HG02571 (cell line): ENCODE results near the gene CACUL1.
"Not testable (repeated sequence)": the region's sequence is repeated elsewhere in the genome, so short reads cannot be mapped to it uniquely, and the experiment has no call there.

ENCODE experiments used
- ATAC-seq: cut with Tn5 transposase; IDR thresholded peaks from one replicate; pipeline ENCODE4 v1.9.1; 2021; ENCODE audit warnings: mild to moderate bottlenecking, moderate library complexity; ENCODE audit not compliant: unreplicated experiment

CACUL1 gene

DNA sequence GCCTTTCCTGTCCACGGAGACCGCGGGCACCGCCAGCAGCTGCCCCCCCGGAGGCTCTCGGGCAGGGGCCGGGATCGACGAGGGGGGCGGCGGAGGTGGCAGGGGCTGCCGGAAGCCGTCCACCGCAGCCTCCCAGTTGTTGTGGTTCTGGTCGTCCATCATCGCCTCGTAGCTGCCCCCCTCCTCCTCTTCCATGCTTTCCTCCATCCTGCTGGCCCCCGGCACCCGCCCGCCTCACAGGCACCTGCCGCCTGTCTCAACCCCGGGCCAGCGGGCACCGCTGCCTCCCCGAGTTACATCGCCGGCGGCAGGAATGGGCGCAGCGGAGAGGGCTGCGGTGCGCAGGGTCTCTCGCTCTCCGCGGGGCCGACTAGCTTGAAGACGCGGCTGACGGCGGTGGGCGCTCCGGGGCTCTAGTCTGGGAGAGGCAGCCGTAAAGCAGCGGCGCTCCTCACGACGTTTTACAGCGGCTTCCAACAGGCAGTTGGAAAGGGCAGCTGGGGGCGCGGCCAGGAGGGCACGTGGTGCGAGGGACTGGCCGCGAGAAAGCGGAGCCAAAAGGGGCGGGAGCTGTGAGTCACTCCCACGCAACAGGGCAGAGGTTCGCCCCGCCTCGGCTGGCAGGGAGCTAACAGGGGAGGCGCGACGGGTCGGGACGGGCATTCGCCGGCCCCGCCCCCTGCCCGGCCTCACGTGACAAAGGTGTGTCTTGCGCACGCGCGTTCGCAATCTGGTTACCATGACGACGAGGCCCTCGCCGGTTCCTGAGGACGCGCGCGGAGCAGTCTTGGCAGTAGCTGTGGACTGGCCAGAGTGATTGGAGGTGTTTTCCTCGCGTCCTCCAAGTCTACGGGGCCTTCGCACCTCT, at the start of gene CACUL1:
Gene CACUL1 (minus strand): TSS at position 415 of the 868 bp plus-strand sequence. CDS start 208 bp downstream, at position 207.
- ATAC-seq, result peak; percentile 94

DNA sequence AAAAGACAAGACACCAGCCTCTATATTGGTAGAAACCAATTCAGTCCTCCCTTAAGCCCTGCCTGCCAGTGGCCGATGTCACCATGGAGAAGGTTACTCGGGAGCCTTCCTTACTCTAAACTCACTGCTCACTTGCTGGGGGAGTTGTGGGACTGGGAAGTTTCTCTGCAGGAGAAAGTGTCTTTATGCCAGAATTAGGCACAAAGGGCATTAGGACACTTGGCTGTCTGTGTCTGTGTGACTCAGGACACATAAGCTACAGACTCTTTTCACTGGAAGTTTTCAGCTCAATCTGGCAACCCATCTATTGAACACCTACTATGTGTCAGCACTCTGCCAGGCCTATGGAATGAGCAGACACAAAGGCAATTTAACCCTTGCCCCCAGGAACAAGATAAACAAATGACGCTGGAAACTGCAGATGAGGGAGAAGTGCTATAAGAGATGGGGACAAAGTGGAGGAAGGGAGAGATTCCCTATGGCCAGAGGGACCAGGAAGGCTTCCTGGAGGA, 49.5 kb upstream of the CACUL1 start:
- ATAC-seq, result no peak

DNA sequence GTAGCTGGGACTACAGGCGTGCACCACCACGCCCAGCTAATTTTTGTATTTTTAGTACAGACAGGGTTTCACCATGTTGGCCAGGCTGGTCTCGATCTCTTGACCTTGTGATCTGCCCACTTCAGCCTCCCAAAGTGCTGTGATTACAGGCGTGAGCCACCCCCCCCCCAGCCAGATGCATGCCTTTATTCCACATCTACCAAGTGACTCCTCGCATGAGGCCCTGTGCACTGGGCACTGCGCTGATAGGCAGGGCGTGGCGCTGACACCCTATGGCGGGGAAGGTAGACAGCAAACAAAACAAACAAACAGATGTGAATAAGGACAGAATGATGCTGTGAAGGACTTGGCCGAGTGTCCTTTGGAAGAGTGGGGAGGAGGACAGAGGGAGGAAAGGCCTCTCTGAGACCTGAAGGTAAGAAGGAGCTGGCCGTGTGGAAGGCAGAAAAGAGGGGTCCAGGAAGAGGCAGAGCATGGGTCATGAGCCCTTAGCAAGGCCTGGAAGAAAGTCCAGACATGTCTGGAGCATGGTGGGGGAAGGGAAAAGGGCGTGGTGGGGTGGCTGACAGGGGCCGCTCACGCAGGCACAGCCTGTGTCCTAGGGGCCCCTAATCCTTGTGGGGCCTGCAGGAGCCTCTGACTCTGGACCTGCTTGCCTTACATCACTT, 47.5 kb upstream of the CACUL1 start:
- no peak for ATAC-seq

DNA sequence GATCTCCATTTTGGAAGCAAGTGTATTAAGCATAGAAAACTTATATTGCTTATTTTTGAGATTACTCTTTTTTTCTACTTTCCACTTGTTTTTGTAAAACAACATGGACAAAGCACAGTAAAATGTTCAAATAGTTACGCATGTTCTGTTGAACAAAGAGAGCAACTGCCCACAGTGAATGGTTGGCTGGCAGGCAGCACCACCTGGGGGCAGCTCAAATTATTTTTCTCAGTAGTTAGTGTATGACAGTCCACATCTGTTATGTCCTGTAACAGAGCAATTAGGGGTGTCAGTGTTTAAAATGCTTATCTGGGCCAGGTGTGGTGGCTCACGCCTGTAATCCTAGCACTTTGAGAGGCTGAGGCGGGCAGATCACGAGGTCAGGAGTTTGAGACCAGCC, 46.1 kb upstream of the CACUL1 start:
- no peak for ATAC-seq

DNA sequence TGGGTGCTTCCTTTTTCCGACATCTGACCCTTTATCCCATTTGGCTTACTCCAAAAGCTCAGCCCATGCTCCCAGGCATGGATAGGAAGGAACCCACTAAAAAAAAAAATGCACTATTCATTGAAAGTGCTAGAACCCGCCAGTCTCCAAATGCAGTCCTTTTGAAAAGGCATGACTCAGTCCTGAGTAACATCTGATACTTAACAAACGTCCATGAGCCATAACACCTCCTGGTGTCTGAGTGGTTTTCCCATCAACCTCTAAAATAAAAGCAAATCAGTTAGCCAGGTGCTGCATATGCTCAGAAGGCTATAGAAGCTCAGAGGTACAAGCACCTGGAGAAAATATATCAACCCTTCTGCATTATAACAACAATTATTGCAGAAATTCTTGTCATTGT, 45.0 kb upstream of the CACUL1 start:
- no peak for ATAC-seq

DNA sequence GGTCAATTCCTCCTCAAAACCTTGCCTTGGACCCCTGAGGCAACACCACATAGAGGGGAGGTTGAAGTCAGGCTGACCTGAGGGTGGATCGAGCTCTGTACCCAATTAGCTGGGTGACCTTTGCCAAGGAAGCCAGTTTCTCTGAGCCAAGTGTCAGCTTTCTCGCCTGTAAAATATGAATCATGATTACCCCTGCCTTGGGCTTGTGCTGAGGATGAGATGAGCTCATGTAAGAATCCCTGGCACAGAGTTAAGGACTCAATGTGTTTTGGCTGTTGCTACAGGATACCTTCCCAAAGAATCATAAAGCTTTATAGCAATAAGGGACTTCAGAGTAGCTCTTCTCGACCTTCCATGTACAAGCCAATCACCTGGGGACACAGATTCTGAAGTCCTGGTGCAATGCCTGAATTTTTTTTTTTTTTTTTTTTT, 43.5 kb upstream of the CACUL1 start:
- no peak for ATAC-seq

DNA sequence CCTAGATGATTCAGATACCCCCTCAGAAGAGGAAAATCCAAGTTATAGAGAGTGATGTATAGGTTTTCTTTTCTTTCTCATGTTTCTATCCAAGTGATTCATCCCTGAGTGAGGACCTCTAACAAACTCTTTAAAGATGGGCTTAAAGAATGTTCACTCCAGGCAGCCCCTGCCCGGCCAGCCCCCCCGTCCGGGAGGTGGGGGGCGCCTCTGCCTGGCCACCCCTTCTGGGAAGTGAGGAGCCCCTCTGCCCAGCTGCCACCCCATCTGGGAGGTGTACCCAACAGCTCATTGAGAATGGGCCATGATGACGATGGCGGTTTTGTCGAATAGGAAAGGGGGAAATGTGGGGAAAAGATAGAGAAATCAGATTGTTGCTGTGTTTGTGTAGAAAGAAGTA, 40.2 kb upstream of the CACUL1 start:
- ATAC-seq, result not testable (repeated sequence)

DNA sequence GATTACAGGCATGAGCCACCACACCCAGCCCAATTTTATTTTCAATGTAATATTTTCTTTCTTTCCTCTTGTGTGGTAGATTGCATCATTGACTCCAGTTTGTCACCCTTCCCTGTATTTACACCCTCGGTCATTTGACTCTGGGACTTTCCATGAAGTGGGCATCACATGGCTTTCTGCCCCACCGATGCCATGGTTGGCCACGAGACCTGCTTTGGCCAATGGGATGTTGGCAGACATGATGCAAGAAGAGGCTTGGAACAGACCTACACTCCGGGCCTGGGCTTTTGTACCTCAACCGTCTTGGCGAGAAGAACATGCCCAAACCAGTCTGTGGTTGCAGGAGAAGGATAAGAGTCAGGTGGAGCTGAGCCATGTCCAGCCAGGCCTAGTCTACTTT, 38.8 kb upstream of the CACUL1 start:
- no peak for ATAC-seq

DNA sequence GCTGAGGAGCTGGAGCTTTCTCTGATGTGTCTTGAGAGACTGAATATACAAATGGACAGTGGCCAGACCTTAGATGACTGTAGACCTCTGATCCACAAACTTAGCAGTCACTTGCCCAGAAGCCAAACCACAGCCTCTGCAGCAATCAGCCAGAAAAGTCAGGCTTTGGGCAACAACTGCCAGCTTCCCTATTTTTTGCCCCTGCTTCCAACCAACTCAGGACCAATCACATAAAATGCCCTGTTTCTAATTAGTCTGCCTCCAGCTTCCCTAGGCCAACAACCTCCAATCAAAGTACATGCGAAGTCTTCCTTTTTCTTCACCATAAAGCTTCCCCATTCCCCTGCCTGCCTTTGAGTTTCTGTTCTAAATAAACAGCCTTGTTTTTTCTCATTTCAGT, 37.8 kb upstream of the CACUL1 start:
- no peak for ATAC-seq

DNA sequence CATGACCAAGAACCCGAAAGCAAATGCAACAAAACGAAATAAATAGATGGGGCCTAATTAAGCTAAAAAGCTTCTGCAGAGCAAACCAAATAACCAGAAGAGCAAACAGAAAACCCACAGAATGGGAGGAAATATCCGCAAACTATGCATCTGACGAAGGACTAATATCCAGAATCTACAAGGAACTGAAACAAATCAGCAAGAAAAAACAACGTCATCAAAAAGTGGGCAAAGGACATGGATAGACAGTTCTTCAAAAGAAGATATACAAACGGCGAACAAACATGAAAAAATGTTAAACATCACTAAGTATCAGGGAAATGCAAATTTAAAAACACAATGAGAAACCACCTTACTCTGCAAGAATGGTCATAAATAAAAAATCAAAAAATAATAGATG, 35.3 kb upstream of the CACUL1 start:
- no peak for ATAC-seq

DNA sequence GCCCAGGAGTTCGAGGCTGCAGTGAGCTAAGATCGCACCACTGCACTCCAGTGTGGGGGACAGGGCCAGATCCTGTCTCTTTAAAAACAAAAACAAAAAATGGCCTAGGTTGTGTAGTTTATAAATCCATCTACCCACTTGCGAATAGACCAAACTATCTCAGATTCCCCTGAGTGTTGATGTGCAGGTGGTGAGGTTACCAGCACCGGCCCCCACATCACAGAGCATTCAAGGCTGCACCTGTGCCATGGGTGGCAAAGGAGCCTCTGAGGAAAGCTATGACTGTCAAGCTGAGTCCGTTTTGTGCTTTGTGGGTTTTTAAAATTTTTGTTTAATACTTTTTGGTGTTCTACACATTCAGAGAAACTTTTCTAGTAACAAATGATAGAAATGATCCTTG, 30.8 kb upstream of the CACUL1 start:
- ATAC-seq, result no peak

DNA sequence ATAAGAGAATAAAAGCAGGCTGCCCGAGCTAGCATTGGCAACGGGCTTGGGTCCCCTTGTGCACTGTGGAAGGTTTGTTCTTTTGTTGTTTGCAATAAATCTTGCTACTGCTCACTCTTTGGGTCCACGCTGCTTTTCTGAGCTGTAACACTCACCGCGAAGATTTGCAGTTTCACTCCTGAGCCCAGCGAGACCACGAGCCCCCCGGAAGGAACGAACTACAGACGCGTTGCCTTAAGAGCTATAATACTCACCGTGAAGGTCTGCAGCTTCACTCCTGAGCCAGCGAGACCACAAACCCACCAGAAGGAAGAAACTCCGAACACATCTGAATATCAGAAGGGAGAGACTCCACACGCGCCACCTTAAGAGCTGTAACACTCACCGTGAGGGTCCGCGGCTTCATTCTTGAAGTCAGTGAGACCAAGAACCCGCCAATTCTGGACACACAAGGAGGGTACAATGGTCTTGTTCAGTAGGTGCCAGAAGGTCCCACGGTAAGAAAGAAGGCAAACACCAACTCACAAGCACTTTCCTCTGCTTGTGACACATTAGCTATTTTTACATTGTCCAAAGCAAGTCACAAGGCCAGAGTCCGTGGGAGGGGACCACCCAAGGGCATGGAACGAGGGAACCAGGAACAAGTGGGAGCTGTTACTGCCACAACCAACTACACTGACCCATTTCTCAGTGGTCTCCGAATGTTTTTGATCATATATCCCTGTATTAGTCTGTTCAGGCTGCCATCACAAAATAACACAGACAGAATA, 29.2 kb upstream of the CACUL1 start:
- no peak for ATAC-seq

DNA sequence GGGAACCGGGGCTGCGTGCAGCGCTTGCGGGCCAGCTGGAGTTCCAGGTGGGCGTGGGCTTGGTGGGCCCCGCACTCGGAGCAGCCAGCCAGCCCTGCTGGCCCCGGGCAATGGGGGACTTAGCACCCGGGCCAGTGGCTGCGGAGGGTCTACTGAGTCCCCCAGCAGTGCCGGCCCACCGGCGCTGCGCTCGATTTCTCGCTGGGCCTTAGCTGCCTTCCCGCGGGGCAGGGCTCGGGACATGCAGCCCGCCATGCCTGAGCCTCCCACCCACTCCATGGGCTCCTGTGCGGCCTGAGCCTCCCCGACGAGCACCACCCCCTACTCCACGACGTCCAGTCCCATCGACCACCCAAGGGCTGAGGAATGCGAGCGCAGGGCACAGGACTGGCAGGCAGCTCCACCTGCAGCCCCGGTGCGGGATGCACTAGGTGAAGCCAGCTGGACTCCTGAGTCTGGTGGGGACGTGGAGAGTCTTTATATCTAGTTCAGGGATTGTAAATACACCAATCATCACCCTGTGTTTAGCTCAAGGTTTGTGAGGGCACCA, 28.2 kb upstream of the CACUL1 start:
- not testable (repeated sequence) for ATAC-seq

DNA sequence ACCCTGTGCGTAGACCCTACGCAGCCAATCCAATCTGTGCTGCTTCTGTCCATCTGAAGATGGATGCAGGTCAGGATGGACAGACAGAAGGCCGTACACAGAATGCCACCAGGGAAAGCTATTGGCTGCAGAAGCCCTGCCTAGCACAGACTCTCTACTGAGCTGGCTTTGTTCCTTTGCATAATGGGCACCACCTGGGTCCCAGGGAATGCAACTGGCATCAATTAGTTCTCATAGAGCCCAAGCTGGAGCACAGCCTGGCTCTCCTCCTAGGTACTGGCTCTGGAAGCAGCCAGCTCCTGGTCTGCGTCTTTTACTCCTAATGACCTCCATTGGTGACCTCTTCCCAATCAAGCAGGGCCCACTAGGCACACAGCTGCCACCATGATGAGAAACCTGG, 26.8 kb upstream of the CACUL1 start:
- ATAC-seq, result no peak

DNA sequence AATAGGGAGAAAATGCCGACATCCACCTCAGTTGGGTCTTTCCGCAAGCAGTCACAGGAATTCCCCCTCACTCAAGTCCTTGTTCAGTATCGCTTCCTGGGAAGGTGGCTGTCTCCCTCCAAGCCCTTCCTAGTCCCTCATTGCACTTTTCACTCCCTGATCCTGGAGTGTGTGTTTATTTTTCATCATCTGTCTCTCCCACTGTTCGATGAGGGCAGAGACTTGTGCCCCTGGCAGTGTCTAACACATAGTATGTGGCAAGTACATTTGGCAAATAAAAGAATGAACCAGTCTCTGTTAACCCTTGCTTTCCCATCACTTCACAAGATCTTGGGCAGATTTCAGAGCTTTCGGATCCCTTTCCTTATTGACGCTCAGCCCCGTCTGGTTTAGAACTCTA, 24.0 kb upstream of the CACUL1 start:
- no peak for ATAC-seq

DNA sequence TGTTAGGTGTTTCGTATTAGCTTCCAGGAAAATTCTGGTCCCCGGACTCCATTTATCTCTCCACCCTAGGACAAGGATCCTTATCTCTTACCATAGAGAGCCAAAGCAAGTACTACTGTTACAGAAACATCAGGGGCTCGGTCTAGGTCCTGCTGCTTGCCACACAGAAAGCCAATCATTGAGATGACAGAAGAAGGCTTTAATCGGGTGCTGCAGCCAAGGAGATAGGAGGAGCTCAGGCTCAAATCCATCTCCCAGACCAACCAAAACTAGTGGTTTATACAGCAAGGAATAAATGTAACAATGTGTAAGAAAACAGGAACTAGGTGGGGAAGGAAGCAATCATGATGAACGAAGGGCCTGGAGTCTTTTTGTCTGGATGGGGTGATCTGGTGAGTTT, 22.2 kb upstream of the CACUL1 start:
- ATAC-seq, result no peak

DNA sequence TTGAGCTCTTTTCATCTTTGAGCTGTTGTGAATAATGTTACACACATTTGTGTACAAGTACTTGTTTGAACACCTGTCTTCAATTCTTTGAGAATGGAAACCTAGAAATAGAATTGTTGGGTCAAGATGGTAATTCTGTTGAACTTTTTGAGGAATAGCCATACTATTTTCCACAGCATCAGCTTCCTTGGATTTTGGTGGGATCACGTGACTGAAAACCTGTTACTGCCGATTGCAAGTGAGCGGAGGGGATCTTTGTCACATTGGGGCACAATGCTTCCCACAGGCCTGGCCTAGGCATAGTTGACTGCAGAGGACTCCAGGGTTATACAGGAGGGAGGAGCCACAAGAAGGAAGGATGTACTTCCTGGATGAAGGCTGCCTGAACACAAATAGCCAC, 21.3 kb upstream of the CACUL1 start:
- no peak for ATAC-seq

DNA sequence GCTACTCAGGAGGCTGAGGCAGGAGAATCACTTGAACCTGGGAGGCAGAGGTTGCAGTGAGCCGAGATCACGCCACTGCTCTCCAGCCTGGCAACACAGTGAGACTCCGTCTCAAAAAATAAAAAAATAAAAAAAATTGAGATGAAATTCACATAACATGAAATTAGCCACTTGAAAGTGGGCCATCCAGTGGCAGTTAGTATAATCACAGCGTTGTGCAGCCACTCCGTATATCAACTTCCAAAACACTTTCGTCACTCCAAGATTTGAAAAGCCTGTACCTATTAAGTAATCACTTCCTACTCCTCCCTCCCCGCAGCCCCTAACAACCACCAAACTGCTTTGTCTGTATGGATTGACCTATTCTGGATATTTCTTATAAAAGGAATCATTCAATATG, 20.7 kb upstream of the CACUL1 start:
- ATAC-seq, result no peak

DNA sequence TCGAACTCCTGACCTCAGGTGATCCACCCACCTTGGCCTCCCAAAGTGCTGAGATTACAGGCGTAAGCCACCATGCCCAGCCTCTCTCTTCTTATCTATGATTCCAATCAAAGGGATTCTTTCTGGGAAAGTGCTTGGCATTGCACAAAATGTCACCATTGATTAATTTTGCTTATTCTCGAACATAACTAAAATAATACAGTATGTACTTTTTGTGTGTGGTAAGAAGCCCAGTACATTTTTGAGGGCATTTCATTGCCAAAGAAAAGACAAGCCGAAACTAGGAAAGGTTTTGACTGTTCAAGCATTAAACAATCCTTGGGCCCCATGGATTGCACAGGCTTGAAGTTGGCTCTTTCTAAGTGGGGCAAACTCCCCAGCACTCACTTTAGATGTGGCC, 18.3 kb upstream of the CACUL1 start:
- ATAC-seq, result no peak

DNA sequence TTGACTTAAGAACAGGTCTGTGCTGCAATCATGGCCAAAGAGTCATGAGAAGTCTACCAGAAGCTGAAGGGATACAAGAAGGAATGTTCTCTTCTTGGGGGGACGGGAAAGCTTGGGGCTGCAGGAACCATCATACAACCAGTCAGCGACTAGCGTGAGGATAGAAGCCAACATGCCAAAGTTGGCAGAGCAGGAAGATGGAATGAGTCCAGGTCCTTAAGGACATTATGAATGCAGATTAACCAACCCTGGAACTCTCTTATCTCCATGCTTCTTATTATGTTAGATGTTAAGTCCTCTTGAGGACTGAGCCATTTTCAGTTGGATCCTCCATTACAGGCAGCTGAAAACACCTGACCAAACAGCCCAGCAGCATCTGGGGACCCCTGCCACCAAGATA, 17.2 kb upstream of the CACUL1 start:
- ATAC-seq, result no peak
